ENCODE data around the gene UBE2S. TPM values are rescaled to one million over a fixed set of nuclear protein-coding genes. Genes with fewer than 3 reads are reported as not detected.

Gene UBE2S
- total and polyA plus RNA-seq, 2 of the 8 experiments (the other 6 are each of a cell fraction or from before 2014, with no cell fraction given), result 398 to 530 TPM

DNA sequence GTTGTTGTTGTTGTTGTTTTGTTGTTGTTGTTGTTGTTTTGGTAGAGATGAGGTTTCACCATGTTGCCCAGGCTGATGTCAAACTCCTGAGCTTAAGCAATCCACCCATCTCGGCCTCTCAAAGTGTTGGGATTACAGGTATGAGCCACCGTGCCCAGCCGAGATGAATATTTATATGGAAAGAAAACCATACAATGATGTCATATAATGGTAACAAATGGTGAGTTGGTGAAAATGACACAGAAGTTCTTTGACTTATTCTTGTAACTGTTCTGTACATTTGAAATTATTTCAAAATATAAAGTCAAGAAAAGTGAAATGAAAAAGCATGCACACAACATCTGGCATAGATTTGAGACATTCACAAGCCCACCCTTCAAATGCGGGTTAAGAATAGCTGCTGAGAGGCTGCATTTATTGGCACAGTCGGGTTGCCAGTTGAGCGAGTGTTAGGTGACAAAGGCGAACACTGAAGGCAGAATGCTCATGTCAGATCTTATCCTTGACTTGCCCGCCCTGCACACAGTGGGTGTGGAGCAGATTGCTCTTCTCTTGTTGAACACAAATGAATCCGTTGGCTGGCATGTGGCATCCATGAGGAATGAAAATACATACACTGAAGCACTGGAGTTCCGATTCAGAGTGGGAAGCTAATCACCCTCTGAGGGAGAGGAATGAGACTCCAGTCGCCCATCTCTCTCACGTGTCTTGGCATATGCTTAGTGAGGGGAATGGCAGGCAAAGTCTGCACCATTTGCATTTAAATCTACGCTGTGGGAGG lies 15.8 kb upstream of the UBE2S start:
- Histone ChIP-seq H4K8ac (ENCODE audit: extremely low read depth, insufficient read depth, low read length) (no peak overlapping the region), H2BK12ac (ENCODE audit: low read depth, low read length) (no peak overlapping the region), H3K18ac (ENCODE audit: extremely low read depth, low read length) (no peak overlapping the region), H3K27me3 (replicated peaks in 1 of 4; ENCODE audit: control insufficient read depth in 3 of 4, extremely low read depth in 1 of 4, insufficient read depth in 3 of 4, low read length in 3 of 4) (peaks cover 0 to 9% (median under 1%) of the 10 kb centered on the region in 4 experiments; a peak in 1 of 7 replicates), H3K4ac (replicated peaks; ENCODE audit: insufficient read length, low read depth, low read length) (no peak overlapping the region), H3K56ac (replicated peaks; ENCODE audit: insufficient read length, low read depth, low read length) (no peak overlapping the region), H3K4me1 (replicated peaks in 1 of 4; ENCODE audit: control insufficient read depth in 3 of 4, insufficient read depth in 4 of 4, low read length in 3 of 4) (no peaks in the 10 kb centered on the region), H3K23ac (ENCODE audit: insufficient read length) (no peak overlapping the region), H3K4me3 (ENCODE audit: extremely low read depth in 1 of 4, insufficient read depth in 2 of 4, low read depth in 3 of 4, low read length in 4 of 4) (no peak overlapping the region), H4K5ac (ENCODE audit: insufficient read length, low read depth, low read length) (no peak overlapping the region), H3K9me3 (ENCODE audit: insufficient read depth in 2 of 2, low read depth in 1 of 2, low read length in 1 of 2) (no peaks in the 10 kb centered on the region; a peak in 1 of 4 replicates), H3K14ac (ENCODE audit: insufficient read length) (no peak overlapping the region), H3K79me1 (ENCODE audit: low read depth, low read length) (no peaks in the 10 kb centered on the region), H3K9ac (replicated peaks in 1 of 4; ENCODE audit: extremely low read depth in 1 of 4, low read depth in 3 of 4, low read length in 3 of 4) (no peak overlapping the region), H4K20me1 (replicated peaks in 1 of 2; ENCODE audit: control insufficient read depth in 1 of 2, insufficient read depth in 2 of 2, low read length in 2 of 2) (no peaks in the 10 kb centered on the region), H3K4me2 (ENCODE audit: insufficient read depth in 1 of 2, low read depth in 2 of 2, low read length in 2 of 2) (no peak overlapping the region), H3K23me2 (ENCODE audit: low read depth, low read length) (no peaks in the 10 kb centered on the region), H2BK15ac (ENCODE audit: low read length) (no peak overlapping the region), H2AFZ (ENCODE audit: low read length) (no peak overlapping the region), H3K79me2 (ENCODE audit: control insufficient read depth in 1 of 2, insufficient read depth in 2 of 2, low read length in 2 of 2) (no peaks in the 10 kb centered on the region), H2AK5ac (ENCODE audit: low read depth, low read length) (0 out of 2 replicates have a peak overlapping the region, but pooled peaks have one; percentile 25), H2BK20ac (ENCODE audit: low read length) (no peak overlapping the region), H3K27ac (ENCODE audit: low read depth, low read length) (no peak overlapping the region), H2BK5ac (ENCODE audit: low read depth, low read length) (no peak overlapping the region), H2BK120ac (replicated peaks; ENCODE audit: low read depth, low read length) (no peak overlapping the region), H3K36me3 (ENCODE audit: control insufficient read depth in 2 of 4, insufficient read depth in 4 of 4, low read length in 3 of 4) (no peaks in the 10 kb centered on the region), H4K91ac (replicated peaks; ENCODE audit: insufficient read length, low read length) (no peak overlapping the region)
- DNase-seq (ENCODE audit: low read depth in 1 of 2, low spot score in 2 of 2) (no peak), FAIRE-seq (no peak)
- WGBS, 2 experiments (ENCODE audit: extremely low coverage in 1 of 2, insufficient coverage in 1 of 2, insufficient read length in 1 of 2, insufficient replicate concordance in 2 of 2, low coverage in 1 of 2, low lambda C conversion rate in 2 of 2, missing lambda C conversion rate in 1 of 2), result 85% methylated on average over 13 of the region's 13 CpGs; no CpG with 5 or more reads in 1 of the 2 experiments
- ChIA-PET POLR2A (ENCODE audit: partially characterized antibody) (interaction anchor here (34.6 kb wide), 1 partner anchor 29 kb away, joined by 874 read pairs; the partner anchor contains the start of genes RPL28, TMEM238 and UBE2S), CTCF (ENCODE audit: partially characterized antibody) (interaction anchor here (1.0 kb wide), 1 partner anchor 131 kb away, joined by 4 read pairs; no protein-coding TSS in a partner anchor)
- TF ChIP-seq GTF2F1 (IDR thresholded peaks at IDR 0.05; ENCODE audit: borderline replicate concordance, low read depth, low read length) (no peak), NANOG (IDR thresholded peaks at IDR 0.05; ENCODE audit: insufficient read depth, low read depth, low read length, poor library complexity, severe bottlenecking) (no peak), HDAC2 (IDR thresholded peaks at IDR 0.05; ENCODE audit: borderline replicate concordance in 1 of 2, low read depth in 2 of 2, low read length in 2 of 2) (no peak), FOSL1 (IDR thresholded peaks at IDR 0.05; ENCODE audit: insufficient read depth, low read depth, low read length) (no peak), NRF1 (IDR thresholded peaks at IDR 0.05; ENCODE audit: low read depth, low read length) (no peak), BACH1 (IDR thresholded peaks at IDR 0.05; ENCODE audit: low read length) (no peak), SP4 (IDR thresholded peaks at IDR 0.05; ENCODE audit: low read length) (no peak), PHF8 (conservative IDR thresholded peaks at IDR 0.05; ENCODE audit: low read depth, low read length) (no peak)
- TF ChIP-seq, protein P1, sequence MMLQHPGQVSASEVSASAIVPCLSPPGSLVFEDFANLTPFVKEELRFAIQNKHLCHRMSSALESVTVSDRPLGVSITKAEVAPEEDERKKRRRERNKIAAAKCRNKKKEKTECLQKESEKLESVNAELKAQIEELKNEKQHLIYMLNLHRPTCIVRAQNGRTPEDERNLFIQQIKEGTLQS (IDR thresholded peaks at IDR 0.05; ENCODE audit: insufficient read depth, low read depth, low read length), result no peak

All from H1 (cell line).